CD4-positive, alpha-beta T cell treated with Interleukin-15 for 4 hours (primary cell): Measurements from ENCODE around the gene REN.

ENCODE experiments used
- DNase-seq: peaks from one replicate; pipeline ENCODE4 v3.0.0-alpha.2; 2020; ENCODE audit warnings: low spot score

REN gene

DNA sequence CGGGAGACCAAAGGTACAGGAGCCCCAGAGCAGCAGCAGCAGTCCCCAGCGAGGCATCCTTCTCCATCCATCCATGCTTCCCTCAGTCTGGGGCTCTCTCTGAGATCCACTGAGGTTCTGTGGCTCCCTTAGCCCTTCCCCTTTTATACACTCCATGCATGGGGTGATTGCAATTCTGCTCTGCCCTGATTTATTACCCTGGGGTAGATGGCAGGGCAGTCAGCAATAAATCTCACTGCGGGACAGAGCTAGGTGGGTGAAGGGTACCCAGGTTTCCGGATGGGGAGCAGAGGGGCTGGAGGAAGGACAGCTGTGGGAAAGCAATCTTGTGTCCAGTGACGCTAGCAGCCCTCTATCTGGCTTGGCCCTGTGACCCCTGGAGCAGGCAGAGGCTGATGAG is at the start of gene REN:
REN (minus strand) TSS at position 119 of the 400 bp plus-strand sequence; CDS start at position 75, 44 bp downstream.
- no peak for DNase-seq

GRCh38 chr1:204213668-204214662 is 47.8 kb upstream of the REN start, which contains the start of gene GOLT1A:
Gene GOLT1A (minus strand): TSS chr1:204213988. CDS start chr1:204213906, 82 bp downstream.
- DNase-seq: peak; percentile 9

GRCh38 chr1:204212715-204213114 is 46.6 kb upstream of the REN start:
- DNase-seq: no peak

GRCh38 chr1:204211046-204211445 is 44.9 kb upstream of the REN start:
- no peak for DNase-seq

- DNase-seq: peak; percentile 64
Measured at GRCh38 chr1:204207136-204207616, 41.0 kb upstream of the REN start.

- DNase-seq: no peak
Measured at GRCh38 chr1:204206121-204206520, 40.0 kb upstream of the REN start.

DNA sequence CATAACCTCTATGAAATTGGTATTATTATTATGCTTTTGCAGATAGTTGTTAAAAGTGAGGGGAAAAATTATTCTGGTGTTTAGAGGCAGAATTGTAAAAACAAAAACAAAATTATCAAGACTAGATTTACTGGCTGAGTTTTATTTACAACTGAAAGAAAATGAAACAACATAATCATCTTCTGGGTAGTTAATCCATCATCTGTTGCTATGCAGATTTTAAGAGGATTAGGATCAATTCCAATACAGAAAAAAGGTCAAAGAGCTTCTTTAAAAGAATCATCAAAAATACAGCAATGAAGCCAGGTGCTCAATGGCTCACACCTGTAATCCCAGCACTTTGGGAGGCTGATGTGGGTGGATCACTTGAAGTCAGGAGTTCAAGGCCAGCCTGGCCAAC is 39.3 kb upstream of the REN start:
- DNase-seq: no peak

GRCh38 chr1:204204944-204205343 is 38.8 kb upstream of the REN start:
- no peak for DNase-seq

GRCh38 chr1:204203206-204203767 is 37.1 kb upstream of the REN start:
- DNase-seq: no peak

- no peak for DNase-seq
Measured at GRCh38 chr1:204202481-204202880, 36.3 kb upstream of the REN start.

GRCh38 chr1:204201348-204202040 is 35.4 kb upstream of the REN start:
- no peak for DNase-seq

GRCh38 chr1:204199579-204199978 is 33.4 kb upstream of the REN start:
- no peak for DNase-seq

DNA sequence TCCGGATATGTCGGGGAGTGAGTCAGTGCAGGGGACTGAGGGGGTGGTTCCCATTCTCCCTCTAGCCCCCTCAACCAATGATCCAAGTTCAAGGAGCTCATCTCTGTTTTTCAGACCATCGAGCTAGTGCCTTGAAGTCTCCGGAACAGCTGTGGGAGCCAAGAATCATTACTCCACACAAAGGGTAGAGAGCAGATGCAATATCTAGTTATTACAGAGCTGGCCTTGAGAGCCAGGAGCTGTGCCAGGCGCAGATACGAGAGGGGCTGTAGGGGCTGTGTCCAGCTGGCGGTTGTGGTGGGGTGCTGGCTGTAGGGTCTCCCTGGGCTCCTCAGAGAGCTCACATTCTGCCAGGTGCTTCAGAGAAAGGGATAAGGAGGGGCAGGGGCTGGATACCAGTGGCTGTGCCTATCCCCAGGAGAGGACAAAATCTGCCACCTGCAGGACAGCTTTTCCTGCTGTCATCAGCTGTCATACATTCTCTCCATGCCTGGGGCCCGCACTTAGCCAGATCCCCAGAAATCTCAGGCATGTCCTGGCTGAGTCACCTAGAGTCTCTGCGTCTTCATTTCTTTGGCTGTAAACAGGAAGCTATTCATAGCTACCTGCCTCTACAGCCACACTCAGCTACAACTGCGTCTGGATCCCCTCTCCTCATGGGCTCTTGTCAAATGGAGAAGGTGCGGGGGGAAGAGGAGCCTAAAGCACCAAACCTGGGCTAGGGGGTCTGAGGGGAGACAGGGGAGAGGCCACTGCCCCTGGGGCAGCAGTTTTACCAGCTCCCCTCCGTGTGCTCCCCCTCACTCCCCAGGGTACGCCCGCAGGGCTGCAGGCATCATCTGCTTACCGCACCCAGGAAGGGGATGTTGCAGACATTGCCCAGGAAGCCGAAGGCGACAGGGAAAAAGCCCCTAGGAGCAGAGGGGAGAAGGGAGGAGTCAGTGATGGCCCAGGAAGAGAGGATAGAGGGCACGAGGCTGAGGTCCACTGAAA is 32.5 kb upstream of the REN start:
- DNase-seq: no peak

- no peak for DNase-seq
Measured at GRCh38 chr1:204197068-204197467, 30.9 kb upstream of the REN start.

DNA sequence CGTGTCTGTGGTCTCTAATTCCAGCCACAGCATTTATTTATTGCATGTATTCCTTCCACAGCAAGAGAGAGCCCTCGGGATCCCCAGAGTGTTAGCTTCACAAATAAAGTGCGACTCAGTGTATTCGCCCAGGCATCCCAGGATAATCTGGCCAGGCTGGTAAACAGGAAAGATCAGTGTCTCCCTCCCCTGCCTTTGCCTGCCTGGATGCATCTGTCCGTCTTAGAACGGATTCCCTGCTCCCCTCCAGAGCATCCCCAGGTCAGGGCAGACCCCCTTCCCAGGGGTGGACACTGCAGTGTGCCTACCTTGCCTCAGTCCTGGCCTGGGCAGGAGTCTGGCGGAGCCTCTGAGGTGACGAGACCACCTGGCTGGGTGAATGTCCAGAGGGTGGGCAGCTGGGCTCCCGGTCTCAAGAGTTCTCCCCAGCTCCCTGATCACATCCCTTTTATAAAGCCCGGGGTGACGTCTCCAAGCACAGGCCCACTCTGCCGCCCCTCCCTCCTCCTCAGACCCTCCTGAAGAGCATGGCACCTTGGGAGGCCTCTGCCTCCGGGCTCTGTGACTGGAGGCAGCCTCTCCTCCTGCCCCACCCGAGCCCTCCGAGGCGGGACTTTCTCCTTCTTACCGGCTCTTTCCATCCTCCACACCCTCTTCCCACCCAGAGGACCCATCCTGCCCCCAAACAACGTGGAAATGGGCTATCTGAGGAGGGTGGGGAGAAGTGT is 30.1 kb upstream of the REN start, which contains the start of gene KISS1:
KISS1 (minus strand) TSS at position 424 of the 728 bp plus-strand sequence. CDS start 3,615 bp downstream, outside the sequence.
- DNase-seq: no peak

DNA sequence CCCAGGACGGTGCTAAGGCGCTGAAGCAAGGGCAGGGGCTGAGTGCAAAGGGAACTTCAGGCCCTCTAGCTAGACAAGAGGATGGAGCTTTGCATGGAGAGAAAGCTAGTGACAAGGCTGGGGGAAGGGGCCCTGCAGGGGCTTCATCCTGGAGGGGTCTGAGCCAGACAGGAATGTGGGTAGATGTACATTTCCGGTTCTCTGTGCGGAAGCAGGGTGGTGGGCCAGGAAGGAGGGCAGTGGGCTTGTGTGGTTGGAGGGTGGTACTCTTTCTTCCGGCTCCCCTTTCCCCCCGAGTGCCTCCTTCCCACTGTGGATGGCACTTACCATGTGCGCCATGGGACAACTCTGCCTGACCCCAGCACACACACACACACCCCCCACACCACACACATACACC is 28.6 kb upstream of the REN start:
- no peak for DNase-seq

DNA sequence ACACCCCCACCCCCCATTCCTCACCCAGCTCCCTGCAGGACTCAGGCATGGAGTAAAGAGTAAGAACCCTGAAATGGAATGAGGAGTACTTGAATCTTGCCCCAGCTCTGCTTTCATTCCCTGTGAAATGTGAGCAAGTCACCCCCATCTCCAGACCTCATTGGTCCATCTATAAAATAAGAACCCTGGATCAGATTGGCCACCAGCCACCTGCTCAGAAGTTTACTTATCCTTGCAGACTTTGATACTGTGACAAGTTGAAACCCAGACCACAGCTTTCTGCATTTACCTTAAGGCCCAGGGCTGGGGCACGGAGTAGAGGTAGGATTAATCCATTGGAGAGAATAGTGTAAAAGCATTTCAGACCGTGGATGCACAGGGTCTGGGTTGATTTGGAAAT is 27.9 kb upstream of the REN start:
- DNase-seq: no peak

DNA sequence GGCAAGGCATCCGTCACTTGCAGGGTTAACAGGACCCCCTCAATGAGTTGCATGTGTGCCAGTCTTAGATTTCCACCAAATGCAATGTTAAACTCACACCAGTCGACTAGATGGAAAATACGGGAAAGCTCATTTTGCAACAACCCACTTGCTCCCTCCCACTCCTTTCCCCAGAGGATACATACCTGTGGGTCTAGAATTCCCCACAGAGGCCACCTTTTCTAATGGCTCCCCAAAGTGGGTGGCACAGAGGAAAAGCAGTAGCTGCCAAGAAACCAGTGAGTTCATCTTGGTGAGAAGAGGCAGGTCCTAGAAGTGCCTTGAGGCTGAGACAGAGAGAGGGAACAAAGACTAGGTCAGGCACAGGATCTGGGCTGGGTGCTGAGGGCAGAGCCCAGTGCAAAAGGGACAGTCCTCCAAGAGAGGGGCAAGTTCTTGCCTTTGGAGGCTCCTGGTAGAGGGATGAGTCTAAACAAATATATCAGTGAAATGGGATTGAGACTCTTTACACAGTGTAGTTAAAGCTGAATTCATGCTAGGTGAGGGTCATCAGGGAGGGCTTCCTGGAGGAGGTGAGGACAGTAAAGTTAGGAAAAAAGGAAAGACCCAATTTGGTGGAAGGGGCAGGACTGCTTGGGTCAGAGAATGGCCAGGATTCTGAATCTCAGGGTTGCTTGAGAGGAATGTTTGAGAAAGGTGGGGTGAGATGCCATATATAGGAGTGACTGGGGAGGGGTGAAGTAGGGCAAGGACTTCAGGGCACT is 26.6 kb upstream of the REN start:
- DNase-seq: no peak

GRCh38 chr1:204192046-204192445 is 25.9 kb upstream of the REN start:
- DNase-seq: no peak

- no peak for DNase-seq
Measured at GRCh38 chr1:204191456-204191855, 25.3 kb upstream of the REN start.
